ENCODE results near the gene FOXE1. TPM values are rescaled to one million over a fixed set of nuclear protein-coding genes. Genes with fewer than 3 reads are reported as not detected.

Gene FOXE1
- polyA plus RNA-seq, 1 of the 3 experiments (the other 2 are of a cell fraction), result 0.03 TPM

- ChIA-PET CTCF (interaction anchor here (0.6 to 6.7 kb wide), 7 partner anchors 9 to 274 kb away, joined by 3 to 53 read pairs (median 3); partner anchors contain the start of gene TRMO), POLR2A (no interaction called here)
- Histone ChIP-seq H3K9me2 (no peaks in the 10 kb centered on the region), H3K79me2 (ENCODE audit: insufficient read depth) (no peaks in the 10 kb centered on the region), H3K4me2 (no peak overlapping the region), H3K9ac (no peak overlapping the region), H4K20me1 (ENCODE audit: insufficient read depth) (no peaks in the 10 kb centered on the region), H3K27me3 (ENCODE audit: insufficient read depth) (no peaks in the 10 kb centered on the region; the same call in 1 of the 2 replicates), H3K36me3 (replicated peaks in 1 of 2; ENCODE audit: control insufficient read depth in 1 of 2, insufficient read depth in 2 of 2, low read length in 1 of 2) (no peaks in the 10 kb centered on the region), H3K4me1 (ENCODE audit: control insufficient read depth in 1 of 2, insufficient read depth in 2 of 2, low read depth in 1 of 2, low read length in 1 of 2) (no peaks in the 10 kb centered on the region), H2AFZ (ENCODE audit: low read depth) (no peak overlapping the region), H3K9me3 (no peaks in the 10 kb centered on the region), H3K4me3 (ENCODE audit: low read depth in 2 of 2, low read length in 1 of 2) (no peak overlapping the region), H3F3A (replicated peaks; ENCODE audit: insufficient read depth) (no peaks in the 10 kb centered on the region), H3K27ac (ENCODE audit: low read depth in 2 of 2, low read length in 1 of 2) (no peak overlapping the region)
- TF ChIP-seq CTCF (IDR thresholded peaks at IDR 0.05), result peak; percentile 63
- TF ChIP-seq MAX (IDR thresholded peaks at IDR 0.05; ENCODE audit: low read depth), result no peak
- no peak for TF ChIP-seq ZBTB33 (IDR thresholded peaks at IDR 0.05; ENCODE audit: borderline replicate concordance, low read depth)
- no peak for TF ChIP-seq SIN3A (IDR thresholded peaks at IDR 0.05; ENCODE audit: borderline replicate concordance, low read depth, low read length)
- peak; percentile 46 for DNase-seq
- WGBS (ENCODE audit: low lambda C conversion rate), result 73% methylated on average over 7 of the region's 9 CpGs
These were observed 37.2 kb downstream of the FOXE1 start for GRCh38 chr9:97889941-97890887.

GRCh38 chr9:97891736-97892135 is 38.7 kb downstream of the FOXE1 start:
- WGBS (ENCODE audit: low lambda C conversion rate), result 60% methylated on average over 5 of the region's 5 CpGs
- Histone ChIP-seq H3K4me1 (ENCODE audit: control insufficient read depth in 1 of 2, insufficient read depth in 2 of 2, low read depth in 1 of 2, low read length in 1 of 2) (no peaks in the 10 kb centered on the region), H4K20me1 (ENCODE audit: insufficient read depth) (no peaks in the 10 kb centered on the region), H3K9ac (no peak overlapping the region), H3K4me2 (no peak overlapping the region), H3F3A (replicated peaks; ENCODE audit: insufficient read depth) (no peaks in the 10 kb centered on the region), H3K9me3 (no peaks in the 10 kb centered on the region), H3K4me3 (ENCODE audit: low read depth in 2 of 2, low read length in 1 of 2) (no peak overlapping the region), H3K27me3 (ENCODE audit: insufficient read depth) (no peaks in the 10 kb centered on the region; the same call in 1 of the 2 replicates), H2AFZ (ENCODE audit: low read depth) (no peak overlapping the region), H3K27ac (ENCODE audit: low read depth in 2 of 2, low read length in 1 of 2) (no peak overlapping the region), H3K9me2 (no peaks in the 10 kb centered on the region), H3K36me3 (replicated peaks in 1 of 2; ENCODE audit: control insufficient read depth in 1 of 2, insufficient read depth in 2 of 2, low read length in 1 of 2) (no peaks in the 10 kb centered on the region), H3K79me2 (ENCODE audit: insufficient read depth) (no peaks in the 10 kb centered on the region)
- ChIA-PET CTCF (interaction anchor here (6.7 kb wide), 1 partner anchor 10 kb away, joined by 53 read pairs; no protein-coding TSS in a partner anchor), POLR2A (no interaction called here)
- no peak for DNase-seq
- TF ChIP-seq CHD2 (IDR thresholded peaks at IDR 0.05; ENCODE audit: low read length, partially characterized antibody), result no peak
- TF ChIP-seq MXI1 (IDR thresholded peaks at IDR 0.05; ENCODE audit: low read depth, low read length), result no peak
- no peak for TF ChIP-seq YY1 (IDR thresholded peaks at IDR 0.05; ENCODE audit: low read depth)
- TF ChIP-seq USF2 (IDR thresholded peaks at IDR 0.05; ENCODE audit: borderline replicate concordance, low read depth, low read length), result no peak
- TF ChIP-seq FOXM1 (IDR thresholded peaks at IDR 0.05; ENCODE audit: low read depth), result no peak
- no peak for TF ChIP-seq SIN3A (IDR thresholded peaks at IDR 0.05; ENCODE audit: borderline replicate concordance, low read depth, low read length)
- TF ChIP-seq EZH2phosphoT487 (IDR thresholded peaks at IDR 0.05; ENCODE audit: borderline replicate concordance, low read depth), result no peak
- no peak for TF ChIP-seq RCOR1 (IDR thresholded peaks at IDR 0.05; ENCODE audit: low read length)
- TF ChIP-seq ZBTB33 (IDR thresholded peaks at IDR 0.05; ENCODE audit: borderline replicate concordance, low read depth), result no peak
- TF ChIP-seq ELF1 (IDR thresholded peaks at IDR 0.05), result no peak
- TF ChIP-seq JUND (IDR thresholded peaks at IDR 0.05), result no peak

Data from SK-N-SH (cell line).